Trophoblast cell (in vitro differentiated cells and primary cell): ENCODE data around the gene AUTS2.

ENCODE experiments used
- DNase-seq, 2 donors: peaks; one replicate each; pipeline ENCODE4 v3.0.0-alpha.2; 2016
- H2AFZ ChIP-seq: 2 replicates; pipeline ENCODE4 v1.6.1; 2013; ENCODE audit warnings: low read length, moderate library complexity, mild to moderate bottlenecking; ENCODE audit not compliant: insufficient read depth, poor library complexity
- H2AK5ac ChIP-seq: 2 replicates; pipeline ENCODE4 v1.6.1; 2013; ENCODE audit warnings: mild to moderate bottlenecking, low read length
- H2BK120ac ChIP-seq: 2 replicates; pipeline ENCODE4 v1.6.1; 2013; ENCODE audit warnings: low read length, mild to moderate bottlenecking, moderate library complexity; ENCODE audit not compliant: insufficient read depth, poor library complexity
- H2BK12ac ChIP-seq: 2 replicates; pipeline ENCODE4 v1.6.1; 2013; ENCODE audit warnings: mild to moderate bottlenecking, low read length, moderate library complexity
- H2BK5ac ChIP-seq: 2 replicates; pipeline ENCODE4 v1.6.1; 2013; ENCODE audit warnings: low read length, low read depth, moderate library complexity, mild to moderate bottlenecking; ENCODE audit not compliant: poor library complexity
- H3K14ac ChIP-seq: 2 replicates; pipeline ENCODE4 v1.6.1; 2013; ENCODE audit warnings: mild to moderate bottlenecking, low read length
- H3K18ac ChIP-seq: 2 replicates; pipeline ENCODE4 v1.6.1; 2013; ENCODE audit warnings: mild to moderate bottlenecking, low read length
- H3K23ac ChIP-seq: 2 replicates; pipeline ENCODE4 v1.6.1; 2013; ENCODE audit warnings: low read length
- H3K27ac ChIP-seq: 2 replicates; pipeline ENCODE4 v1.5.1; 2013; ENCODE audit warnings: low read depth, mild to moderate bottlenecking, inconsistent platforms, low read length, moderate library complexity
- H3K27me3 ChIP-seq: 2 replicates; pipeline ENCODE4 v1.6.1; 2013; ENCODE audit warnings: inconsistent platforms, mild to moderate bottlenecking, low read length, moderate library complexity; ENCODE audit not compliant: insufficient read depth
- H3K36me3 ChIP-seq, 2 experiments: 1 replicate in 1 of 2; 2 replicates in 1 of 2; pipeline ENCODE4 v1.6.1; 2013; ENCODE audit warnings: low read length in 2 of 2, mild to moderate bottlenecking in 2 of 2, moderate library complexity in 1 of 2; ENCODE audit not compliant: insufficient read depth in 2 of 2, control insufficient read depth in 1 of 2
- H3K4ac ChIP-seq: 2 replicates; pipeline ENCODE4 v1.6.1; 2013; ENCODE audit warnings: low read depth, mild to moderate bottlenecking, low read length, moderate library complexity
- H3K4me1 ChIP-seq, 2 experiments: 1 replicate in 1 of 2; 2 replicates in 1 of 2; pipeline ENCODE4 v1.6.1; 2013; ENCODE audit warnings: low read length in 2 of 2, mild to moderate bottlenecking in 2 of 2, moderate library complexity in 1 of 2; ENCODE audit not compliant: insufficient read depth in 2 of 2, control insufficient read depth in 1 of 2
- H3K4me2 ChIP-seq: 2 replicates; pipeline ENCODE4 v1.6.1; 2013; ENCODE audit warnings: inconsistent platforms, mild to moderate bottlenecking, low read length, moderate library complexity
- H3K4me3 ChIP-seq: 2 replicates; pipeline ENCODE4 v1.5.1; 2013; ENCODE audit warnings: mild to moderate bottlenecking, low read depth, low read length, inconsistent platforms
- H3K79me1 ChIP-seq: one replicate; pipeline ENCODE4 v1.6.1; 2013; ENCODE audit warnings: low read length
- H3K79me2 ChIP-seq: 2 replicates; pipeline ENCODE4 v1.6.1; 2013; ENCODE audit warnings: low read length, mild to moderate bottlenecking; ENCODE audit not compliant: control insufficient read depth, insufficient read depth, poor library complexity
- H3K9ac ChIP-seq: 2 replicates; pipeline ENCODE4 v1.6.1; 2013; ENCODE audit warnings: mild to moderate bottlenecking, low read length
- H3K9me3 ChIP-seq: 2 replicates; pipeline ENCODE4 v1.6.1; 2013; ENCODE audit warnings: low read depth, mild to moderate bottlenecking, control low read depth, inconsistent platforms, low read length; ENCODE audit not compliant: insufficient read depth
- H4K12ac ChIP-seq: 2 replicates; pipeline ENCODE4 v1.6.1; 2013; ENCODE audit warnings: low read depth, mild to moderate bottlenecking, low read length, moderate library complexity
- H4K8ac ChIP-seq: 2 replicates; pipeline ENCODE4 v1.6.1; 2013; ENCODE audit warnings: low read depth, mild to moderate bottlenecking, low read length, moderate library complexity
- H4K91ac ChIP-seq: one replicate; pipeline ENCODE4 v1.6.1; 2013; ENCODE audit warnings: low read depth, mild to moderate bottlenecking, low read length, moderate library complexity
- WGBS: extraction: QIAGEN DNeasy Blood & Tissue Kit; methylation state at CpG from one replicate; pipeline ENCODE4 v1.1.7; 2013; ENCODE audit warnings: missing lambda C conversion rate; ENCODE audit not compliant: insufficient read length, insufficient coverage; ENCODE audit errors: extremely low coverage; 5-methylcytosine and 5-hydroxymethylcytosine counted together

Gene AUTS2

DNA sequence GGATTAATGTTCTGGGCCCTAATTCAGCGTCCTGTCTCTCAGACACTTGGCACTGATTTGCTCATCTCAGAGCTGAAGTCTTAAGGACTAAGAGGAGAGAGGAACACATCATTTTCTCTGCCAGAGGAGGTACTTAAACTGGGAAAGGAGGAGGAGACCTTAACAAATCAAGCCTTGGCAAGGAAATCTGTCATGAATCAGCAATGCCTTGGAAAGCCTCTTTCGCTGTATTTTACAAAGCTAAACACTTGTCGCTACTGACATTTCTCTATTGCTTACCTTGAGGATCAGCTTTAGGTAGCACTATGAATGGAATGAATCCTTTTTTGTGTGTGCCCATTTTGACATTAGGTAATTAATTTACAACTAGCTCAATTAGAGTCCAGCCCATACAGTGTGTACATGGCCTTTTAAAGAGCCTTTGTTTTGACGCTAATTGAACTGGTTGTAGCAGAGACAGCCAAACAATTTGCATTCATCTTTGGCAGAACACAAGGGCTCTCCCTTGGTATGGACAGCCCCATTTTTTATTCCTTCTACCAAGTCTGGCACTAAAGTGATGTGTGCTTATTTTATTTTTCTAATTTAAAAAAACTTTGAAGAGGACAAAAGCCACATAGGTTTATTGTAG, 37.4 kb downstream of the AUTS2 start:
- no CpG with 5 or more reads among the region's 4 CpGs for WGBS
- no peaks in the 10 kb centered on the region for H3K36me3 ChIP-seq

DNA sequence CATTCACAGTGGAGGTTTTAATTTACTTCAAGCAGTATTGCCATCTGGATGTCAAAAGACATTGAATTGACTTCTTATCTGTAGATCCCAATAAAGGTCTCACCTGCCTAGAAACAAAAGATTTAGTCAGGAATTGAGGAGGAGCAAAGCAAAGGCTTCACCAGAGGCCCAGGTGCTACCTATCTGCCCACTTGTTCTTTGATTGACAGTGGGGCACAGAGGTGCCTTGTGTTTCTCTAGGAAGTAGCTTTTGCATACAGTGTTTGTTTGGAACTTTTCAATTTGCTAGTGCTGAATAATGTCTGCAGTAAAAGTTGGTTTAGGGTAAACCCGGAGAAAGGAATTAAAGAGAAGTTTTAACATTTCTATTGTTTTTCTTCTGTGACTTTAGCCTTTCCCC, 40.4 kb downstream of the AUTS2 start:
- WGBS = no CpG with 5 or more reads among the region's 1 CpG
- no peaks in the 10 kb centered on the region for H3K79me2 ChIP-seq

More for the DNA sequence above, 37.4 kb downstream of the AUTS2 start:
- no peak overlapping the region for H2BK12ac ChIP-seq
- H3K18ac ChIP-seq = no peak overlapping the region
- no peak overlapping the region for H3K14ac ChIP-seq
- H3K27me3 ChIP-seq = no peaks in the 10 kb centered on the region
- no peaks in the 10 kb centered on the region for H3K4me1 ChIP-seq
- H2AK5ac ChIP-seq = no peak overlapping the region
- H4K12ac ChIP-seq = no peak overlapping the region
- H2BK5ac ChIP-seq = no peak overlapping the region
- no peak overlapping the region for H3K4me3 ChIP-seq
- H3K79me2 ChIP-seq = no peaks in the 10 kb centered on the region
- no peak for DNase-seq
- H2AFZ ChIP-seq = no peak overlapping the region
- no peak overlapping the region for H3K4ac ChIP-seq
- no peak overlapping the region for H2BK120ac ChIP-seq
- no peak overlapping the region for H3K9ac ChIP-seq
- no peak overlapping the region for H3K4me2 ChIP-seq
- H3K79me1 ChIP-seq = no peaks in the 10 kb centered on the region
- H3K27ac ChIP-seq = no peak overlapping the region
- no peak overlapping the region for H3K23ac ChIP-seq
- no peaks in the 10 kb centered on the region for H3K9me3 ChIP-seq
- no peak overlapping the region for H4K91ac ChIP-seq
- H4K8ac ChIP-seq = no peak overlapping the region

DNA sequence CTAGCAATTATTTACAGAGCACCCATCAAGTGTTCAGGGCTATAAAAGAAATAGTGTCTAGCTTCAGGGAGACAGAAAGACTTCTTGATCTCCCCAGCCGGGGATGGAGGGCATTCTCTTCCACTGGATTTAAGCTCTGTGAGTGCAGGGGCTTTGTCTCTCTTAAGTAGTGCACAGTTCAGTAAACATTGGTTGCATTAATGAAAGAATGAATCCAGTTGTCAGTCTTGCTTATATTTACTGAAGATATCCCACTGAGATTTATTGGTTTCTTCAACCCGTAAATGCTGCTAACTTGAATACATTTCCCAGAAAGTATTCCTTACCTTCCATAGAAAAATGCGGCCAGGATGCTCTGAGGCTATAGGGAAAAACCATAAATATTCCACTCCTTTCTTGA, 41.9 kb downstream of the AUTS2 start:
- H3K27me3 ChIP-seq = no peaks in the 10 kb centered on the region
- no peak for DNase-seq
- no peak overlapping the region for H2BK12ac ChIP-seq
- H3K36me3 ChIP-seq = no peaks in the 10 kb centered on the region
- WGBS = no CpG with 5 or more reads among the region's 3 CpGs
- no peak overlapping the region for H3K4ac ChIP-seq
- H3K79me1 ChIP-seq = no peaks in the 10 kb centered on the region
- H3K79me2 ChIP-seq = no peaks in the 10 kb centered on the region
- no peak overlapping the region for H3K4me3 ChIP-seq
- H2BK5ac ChIP-seq = no peak overlapping the region
- H2AK5ac ChIP-seq = no peak overlapping the region
- H4K91ac ChIP-seq = no peak overlapping the region
- no peak overlapping the region for H4K8ac ChIP-seq
- no peak overlapping the region for H4K12ac ChIP-seq
- no peak overlapping the region for H2BK120ac ChIP-seq
- H3K9ac ChIP-seq = no peak overlapping the region
- no peaks in the 10 kb centered on the region for H3K9me3 ChIP-seq
- no peak overlapping the region for H3K4me2 ChIP-seq
- no peak overlapping the region for H2AFZ ChIP-seq
- H3K14ac ChIP-seq = no peak overlapping the region
- H3K4me1 ChIP-seq = no peaks in the 10 kb centered on the region
- no peak overlapping the region for H3K23ac ChIP-seq
- H3K27ac ChIP-seq = no peak overlapping the region
- H3K18ac ChIP-seq = no peak overlapping the region

More for the DNA sequence above, 40.4 kb downstream of the AUTS2 start:
- Histone ChIP-seq H3K9me3 (no peaks in the 10 kb centered on the region), H3K36me3 (no peaks in the 10 kb centered on the region), H3K23ac (no peak overlapping the region), H3K79me1 (no peaks in the 10 kb centered on the region), H2BK5ac (no peak overlapping the region), H3K14ac (no peak overlapping the region), H2BK120ac (no peak overlapping the region), H4K12ac (no peak overlapping the region), H3K27ac (no peak overlapping the region), H4K91ac (no peak overlapping the region), H3K4me2 (no peak overlapping the region), H3K4me3 (no peak overlapping the region), H3K4ac (no peak overlapping the region), H3K27me3 (no peaks in the 10 kb centered on the region), H3K18ac (no peak overlapping the region), H3K9ac (no peak overlapping the region), H4K8ac (no peak overlapping the region), H3K4me1 (no peaks in the 10 kb centered on the region), H2BK12ac (no peak overlapping the region), H2AK5ac (no peak overlapping the region), H2AFZ (no peak overlapping the region)
- DNase-seq = no peak

DNA sequence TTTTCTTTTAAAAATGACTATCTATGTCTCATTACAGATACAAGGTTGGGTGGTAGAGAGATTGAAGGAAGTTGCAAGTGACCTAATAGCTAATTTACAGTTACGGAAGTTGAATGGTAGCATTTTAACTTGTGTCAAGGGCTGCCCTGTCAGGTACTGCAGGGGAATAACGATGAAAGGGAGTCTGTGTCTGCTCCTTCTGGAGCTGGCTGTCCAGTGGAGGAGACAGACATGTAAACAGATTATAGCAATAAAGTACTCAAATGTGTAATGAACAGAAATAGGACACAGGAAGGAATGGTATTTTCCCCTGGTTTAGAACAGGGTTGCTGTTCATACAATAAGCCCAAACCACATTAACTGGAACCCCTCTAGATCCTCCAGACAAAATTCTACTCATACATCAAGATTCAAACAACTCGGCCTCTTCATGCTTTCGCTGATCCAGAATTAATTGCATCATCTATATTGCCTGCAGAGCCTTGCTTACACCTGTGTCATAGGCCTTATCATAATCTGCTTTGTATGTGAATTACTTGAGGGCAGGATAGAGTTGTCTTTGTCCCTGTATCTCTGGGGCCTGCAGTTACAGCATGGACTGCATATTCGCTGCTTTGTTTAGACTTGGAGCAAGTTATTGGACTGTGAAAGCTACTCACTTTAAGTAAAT, 42.8 kb downstream of the AUTS2 start:
- no CpG with 5 or more reads among the region's 5 CpGs for WGBS
- no peak overlapping the region for H3K23ac ChIP-seq
- no peak overlapping the region for H3K18ac ChIP-seq
- no peak overlapping the region for H3K4me2 ChIP-seq
- no peak overlapping the region for H3K9ac ChIP-seq
- no peak overlapping the region for H4K91ac ChIP-seq
- no peak overlapping the region for H2BK12ac ChIP-seq
- H3K4me3 ChIP-seq = no peak overlapping the region
- H3K79me1 ChIP-seq = no peaks in the 10 kb centered on the region
- no peaks in the 10 kb centered on the region for H3K79me2 ChIP-seq
- H3K14ac ChIP-seq = no peak overlapping the region
- no peaks in the 10 kb centered on the region for H3K36me3 ChIP-seq
- H3K9me3 ChIP-seq = no peaks in the 10 kb centered on the region
- no peak overlapping the region for H2BK120ac ChIP-seq
- no peak overlapping the region for H2AFZ ChIP-seq
- H4K12ac ChIP-seq = no peak overlapping the region
- H4K8ac ChIP-seq = no peak overlapping the region
- no peak overlapping the region for H2AK5ac ChIP-seq
- H3K4me1 ChIP-seq = peaks cover 0 to 1% of the 10 kb centered on the region in 2 experiments
- no peak overlapping the region for H3K27ac ChIP-seq
- H2BK5ac ChIP-seq = no peak overlapping the region
- no peaks in the 10 kb centered on the region for H3K27me3 ChIP-seq
- H3K4ac ChIP-seq = no peak overlapping the region
- DNase-seq = no peak
